Lower lobe of right lung (tissue), 2 donors: ENCODE data around the gene TOLLIP. TPM values are rescaled to one million over a fixed set of nuclear protein-coding genes. Genes with fewer than 3 reads are reported as not detected.

Experiments used
- ATAC-seq, 2 donors: fragments of 200-7000 bp; cut with Tn5 transposase; one replicate each; pipeline ENCODE4 v1.9.1; 2020 to 2022; ENCODE audit warnings: mild to moderate bottlenecking in 2 of 2, moderate library complexity in 2 of 2
- DNase-seq: peaks from one replicate; pipeline ENCODE4 v3.0.0-alpha.2; 2020
- H3K27ac ChIP-seq: fragments of 200-600 bp; one replicate; pipeline ENCODE4 v1.8.0; 2022
- H3K27me3 ChIP-seq: fragments of 200-600 bp; one replicate; pipeline ENCODE4 v1.8.0; 2022; ENCODE audit warnings: low read depth
- H3K36me3 ChIP-seq: fragments of 200-600 bp; one replicate; pipeline ENCODE4 v1.8.0; 2022; ENCODE audit warnings: mild to moderate bottlenecking
- H3K4me1 ChIP-seq: fragments of 200-600 bp; one replicate; pipeline ENCODE4 v1.8.0; 2022
- H3K4me3 ChIP-seq: fragments of 200-600 bp; one replicate; pipeline ENCODE4 v1.8.0; 2022; ENCODE audit warnings: mild to moderate bottlenecking
- H3K9me3 ChIP-seq: fragments of 200-600 bp; one replicate; pipeline ENCODE4 v1.8.0; 2022
- CTCF ChIP-seq: fragments of 200-600 bp; IDR thresholded peaks from one replicate; pipeline ENCODE4 v1.8.0; 2022; ENCODE audit warnings: antibody characterized with exemption, mild to moderate bottlenecking
- intact Hi-C: fragments of 100-400 bp; cut with DNase I; formaldehyde crosslinking; loops from one replicate; pipeline ENCODE4 v1.11.0; 2022
- total RNA-seq: library from RNA; stranded (reverse); fragmentation: NEBNext Ultra II Directional; extraction: Animal tissue kit (Norgen Biotek cat#: 25700); gene quantifications from one replicate; pipeline ENCODE4 v1.2.1, GENCODE V29; 2021
- donor health status: DM: no; HTN: yes; CAD: no; lungs with severe emphysema.

The TOLLIP gene
- total RNA-seq, 1 donor from 2014 or later, result 68.4 TPM

- no peak overlapping the region for H3K27ac ChIP-seq
- no peaks in the 10 kb centered on the region for H3K9me3 ChIP-seq
- intact Hi-C loops, result no loop called here
- DNase-seq (no peak), ATAC-seq (no peak)
- H3K4me3 ChIP-seq, result no peak overlapping the region
- H3K36me3 ChIP-seq, result peaks cover 70% of the 10 kb centered on the region
- TF ChIP-seq CTCF, result no peak
- no peaks in the 10 kb centered on the region for H3K4me1 ChIP-seq
- H3K27me3 ChIP-seq, result no peaks in the 10 kb centered on the region
These were observed 17.3 kb downstream of the TOLLIP start for GRCh38 chr11:1292018-1292643.

- H3K27ac ChIP-seq, result no peak overlapping the region
- no peak for TF ChIP-seq CTCF
- H3K4me1 ChIP-seq, result no peaks in the 10 kb centered on the region
- no peaks in the 10 kb centered on the region for H3K9me3 ChIP-seq
- DNase-seq, result peak; percentile 30
- intact Hi-C loops, result no loop called here
- no peaks in the 10 kb centered on the region for H3K27me3 ChIP-seq
- H3K4me3 ChIP-seq, result no peak overlapping the region
- H3K36me3 ChIP-seq, result peaks cover 76% of the 10 kb centered on the region
- peak in 1 of 2 donors; percentile 18 for ATAC-seq
These were observed 18.0 kb downstream of the TOLLIP start for GRCh38 chr11:1291295-1292017.

GRCh38 chr11:1290052-1291040 lies 19.1 kb downstream of the TOLLIP start:
- TF ChIP-seq CTCF, result no peak
- no peaks in the 10 kb centered on the region for H3K9me3 ChIP-seq
- H3K27me3 ChIP-seq, result no peaks in the 10 kb centered on the region
- DNase-seq (peak; percentile 41), ATAC-seq (no peak)
- intact Hi-C loops, result no loop called here
- no peaks in the 10 kb centered on the region for H3K4me1 ChIP-seq
- no peak overlapping the region for H3K4me3 ChIP-seq
- no peak overlapping the region for H3K27ac ChIP-seq
- H3K36me3 ChIP-seq, result peaks cover 81% of the 10 kb centered on the region

GRCh38 chr11:1289211-1289935 lies 20.1 kb downstream of the TOLLIP start:
- Histone ChIP-seq H3K4me1 (no peaks in the 10 kb centered on the region), H3K27ac (no peak overlapping the region), H3K36me3 (peaks cover 86% of the 10 kb centered on the region), H3K4me3 (no peak overlapping the region), H3K27me3 (no peaks in the 10 kb centered on the region), H3K9me3 (no peaks in the 10 kb centered on the region)
- intact Hi-C loops, result no loop called here
- DNase-seq (peak; percentile 30), ATAC-seq (no peak)
- no peak for TF ChIP-seq CTCF
